ENCODE results near the gene MRPS18B.
A peak's percentile ranks its signal among the peaks of the same experiment; 100 is the strongest.

Gene MRPS18B

DNA sequence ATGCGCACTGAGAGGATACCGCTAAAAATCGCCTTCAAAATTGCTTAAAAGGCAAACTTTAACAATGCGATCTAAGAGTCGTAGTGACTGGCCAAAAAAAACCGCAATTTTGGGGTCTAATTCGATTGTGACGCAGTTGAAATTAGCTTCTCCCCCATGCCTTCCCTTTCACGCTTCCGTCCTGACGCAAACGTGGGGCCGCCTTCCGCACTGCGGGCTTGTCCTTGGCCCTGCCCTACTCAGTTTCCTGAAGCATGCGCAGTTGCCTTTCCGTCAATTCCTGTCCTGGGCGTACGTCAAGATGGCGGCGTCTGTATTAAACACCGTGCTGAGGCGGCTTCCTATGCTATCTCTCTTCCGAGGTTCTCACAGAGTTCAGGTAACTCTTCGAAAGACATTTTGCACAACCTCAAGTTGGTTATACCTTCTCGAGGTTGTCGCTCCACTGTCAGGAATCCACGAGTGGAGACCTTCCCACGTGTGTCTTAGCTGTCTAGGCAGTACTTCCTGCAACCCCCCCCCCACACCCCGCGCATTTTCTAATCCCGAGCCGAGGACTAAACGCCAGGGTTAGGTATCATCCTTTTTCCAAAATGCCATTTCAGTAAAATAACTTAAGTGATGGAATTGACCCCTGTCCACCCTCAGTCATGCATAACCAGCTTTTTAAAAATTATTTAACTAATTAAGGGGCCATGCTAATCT is at the start of gene MRPS18B:
TSS of gene MRPS18B (plus strand) at position 276 of the 705 bp plus-strand sequence. CDS start at position 302, 26 bp downstream.
- DNase-seq, result peak; percentile 98

DNA sequence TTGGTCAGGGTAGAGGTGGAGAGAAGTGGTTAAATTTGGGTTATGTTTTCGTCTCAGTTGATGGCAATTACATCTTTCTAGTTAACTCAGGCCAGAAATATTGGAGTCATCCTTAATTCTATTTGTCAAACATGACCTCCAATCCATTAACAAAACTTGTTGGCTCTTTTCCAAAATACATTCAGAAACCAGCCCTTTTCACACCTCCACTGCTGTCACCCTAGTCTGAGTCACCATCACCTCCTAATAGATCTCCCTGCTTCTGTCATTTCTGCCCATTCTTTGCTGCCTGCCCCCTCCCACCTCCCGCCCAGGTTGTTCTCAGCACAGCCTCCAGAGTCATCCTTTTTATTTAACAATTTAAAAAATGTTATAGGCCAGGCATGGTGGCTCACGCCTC is 49.4 kb upstream of the MRPS18B start:
- peak; percentile 66 for DNase-seq

DNA sequence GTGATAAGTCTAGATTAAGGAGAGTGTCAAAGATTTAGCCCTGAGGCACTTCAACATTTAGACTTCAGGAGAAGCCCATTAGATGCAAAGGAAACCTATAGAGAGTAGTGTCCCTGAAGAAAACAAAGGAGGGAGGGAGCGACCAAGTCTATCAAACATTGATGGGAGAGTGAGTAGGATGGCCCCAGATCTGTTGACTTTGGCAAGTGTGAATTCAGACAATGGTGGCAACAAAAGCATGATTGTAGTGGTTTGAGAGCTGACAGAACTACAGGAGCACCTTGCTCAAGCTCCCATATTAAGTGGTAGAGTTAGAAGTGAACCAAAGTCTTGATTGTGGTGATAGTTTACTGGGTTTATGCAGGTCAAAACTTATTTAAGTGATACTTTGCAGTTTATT is 47.4 kb upstream of the MRPS18B start:
- DNase-seq, result no peak

- no peak for DNase-seq
Observed at GRCh38 chr6:30570740-30571074, 46.9 kb upstream of the MRPS18B start.

DNA sequence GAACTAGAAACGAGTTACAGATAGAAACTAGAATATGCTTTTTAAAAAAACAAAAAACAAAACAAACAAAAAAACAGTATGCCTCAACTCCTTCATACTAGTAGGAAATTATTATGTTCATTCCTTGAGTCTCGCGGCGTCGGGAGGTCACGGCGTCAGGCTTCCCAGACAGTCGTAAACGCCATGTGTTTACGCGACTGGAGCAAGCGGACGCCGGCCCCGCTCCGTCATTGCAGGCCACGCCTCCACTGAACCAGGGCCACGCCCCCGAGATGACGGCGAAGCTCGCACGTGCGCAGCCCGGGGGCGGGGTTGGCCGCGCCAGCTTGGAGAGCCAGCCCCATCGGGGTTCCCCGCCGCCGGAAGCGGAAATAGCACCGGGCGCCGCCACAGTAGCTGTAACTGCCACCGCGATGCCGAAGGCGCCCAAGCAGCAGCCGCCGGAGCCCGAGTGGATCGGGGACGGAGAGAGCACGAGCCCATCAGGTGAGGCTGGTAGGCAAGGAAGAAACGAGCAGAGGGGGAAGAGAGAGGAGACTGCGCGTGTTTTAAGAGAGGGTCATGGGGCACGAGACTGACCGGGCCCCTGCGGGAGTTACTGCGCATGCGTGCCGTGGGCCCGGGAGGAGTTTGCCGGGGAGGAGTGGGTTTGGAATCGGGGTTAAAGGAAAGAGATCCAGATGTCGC is 46.4 kb upstream of the MRPS18B start, which contains the start of gene ABCF1:
TSS of gene ABCF1 (plus strand) at position 368 of the 687 bp plus-strand sequence. CDS start at position 414, 46 bp downstream.
- peak; percentile 98 for DNase-seq

- DNase-seq, result no peak
Observed at GRCh38 chr6:30571762-30572082, 45.9 kb upstream of the MRPS18B start.

GRCh38 chr6:30572148-30572547 is 45.5 kb upstream of the MRPS18B start:
- no peak for DNase-seq

DNA sequence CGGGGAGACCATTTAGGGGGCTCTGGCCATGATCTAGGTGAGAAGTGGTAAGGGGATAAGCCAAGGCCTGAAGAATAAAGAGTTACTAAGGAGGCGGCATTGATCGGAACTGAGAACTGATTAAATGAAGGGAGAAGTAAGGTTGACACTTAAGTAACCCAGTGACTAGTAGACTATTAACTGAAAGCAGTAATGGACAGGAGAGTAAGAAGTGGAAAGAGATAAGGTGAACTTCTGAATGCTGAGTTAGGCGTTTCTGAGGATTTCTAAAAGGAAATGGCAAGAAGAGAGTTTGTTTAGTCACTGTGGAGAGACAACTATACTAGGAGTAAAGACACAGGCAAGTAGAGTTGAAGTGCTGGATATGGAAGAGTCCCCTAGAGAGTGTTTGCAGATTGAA is 44.5 kb upstream of the MRPS18B start:
- no peak for DNase-seq

DNA sequence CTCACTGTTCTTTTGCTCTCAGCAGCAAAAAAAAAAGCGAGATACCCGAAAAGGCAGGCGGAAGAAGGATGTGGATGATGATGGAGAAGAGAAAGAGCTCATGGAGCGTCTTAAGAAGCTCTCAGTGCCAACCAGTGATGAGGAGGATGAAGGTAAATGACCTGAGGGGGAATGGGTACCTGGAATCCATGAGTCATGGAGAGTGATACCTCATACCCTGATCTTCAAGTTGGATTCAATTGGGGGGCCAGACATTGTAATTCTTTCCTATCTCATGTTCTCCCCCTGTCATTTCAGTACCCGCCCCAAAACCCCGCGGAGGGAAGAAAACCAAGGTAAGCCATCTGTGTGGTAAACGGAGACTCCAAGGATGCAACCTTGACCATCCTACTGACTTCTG is 39.6 kb upstream of the MRPS18B start:
- no peak for DNase-seq

GRCh38 chr6:30583921-30584320 is 33.7 kb upstream of the MRPS18B start:
- no peak for DNase-seq

GRCh38 chr6:30589754-30590358 is 27.8 kb upstream of the MRPS18B start:
- DNase-seq, result no peak

- no peak for DNase-seq
Observed at GRCh38 chr6:30590509-30590908, 27.1 kb upstream of the MRPS18B start.

- no peak for DNase-seq
Observed at GRCh38 chr6:30591008-30591407, 26.6 kb upstream of the MRPS18B start.

DNA sequence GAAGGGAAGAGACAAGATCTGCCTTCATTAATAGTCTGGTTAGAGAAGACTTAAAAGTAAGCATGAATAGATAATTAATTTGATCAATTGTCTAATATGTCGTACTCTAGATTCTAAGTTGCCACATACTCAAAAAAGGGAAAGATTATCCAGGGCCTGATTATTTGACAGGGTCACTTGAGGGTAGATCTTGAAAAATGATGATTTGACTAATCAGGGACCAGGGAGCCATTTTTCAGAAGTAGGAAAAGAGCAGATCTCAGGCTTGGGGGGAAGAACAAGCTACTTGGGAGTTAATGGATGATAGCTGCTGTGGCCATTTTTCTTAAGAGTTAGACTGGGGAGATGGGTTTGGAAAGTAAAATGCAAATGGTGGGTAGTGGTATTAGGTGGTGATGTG is 25.4 kb upstream of the MRPS18B start:
- no peak for DNase-seq

DNA sequence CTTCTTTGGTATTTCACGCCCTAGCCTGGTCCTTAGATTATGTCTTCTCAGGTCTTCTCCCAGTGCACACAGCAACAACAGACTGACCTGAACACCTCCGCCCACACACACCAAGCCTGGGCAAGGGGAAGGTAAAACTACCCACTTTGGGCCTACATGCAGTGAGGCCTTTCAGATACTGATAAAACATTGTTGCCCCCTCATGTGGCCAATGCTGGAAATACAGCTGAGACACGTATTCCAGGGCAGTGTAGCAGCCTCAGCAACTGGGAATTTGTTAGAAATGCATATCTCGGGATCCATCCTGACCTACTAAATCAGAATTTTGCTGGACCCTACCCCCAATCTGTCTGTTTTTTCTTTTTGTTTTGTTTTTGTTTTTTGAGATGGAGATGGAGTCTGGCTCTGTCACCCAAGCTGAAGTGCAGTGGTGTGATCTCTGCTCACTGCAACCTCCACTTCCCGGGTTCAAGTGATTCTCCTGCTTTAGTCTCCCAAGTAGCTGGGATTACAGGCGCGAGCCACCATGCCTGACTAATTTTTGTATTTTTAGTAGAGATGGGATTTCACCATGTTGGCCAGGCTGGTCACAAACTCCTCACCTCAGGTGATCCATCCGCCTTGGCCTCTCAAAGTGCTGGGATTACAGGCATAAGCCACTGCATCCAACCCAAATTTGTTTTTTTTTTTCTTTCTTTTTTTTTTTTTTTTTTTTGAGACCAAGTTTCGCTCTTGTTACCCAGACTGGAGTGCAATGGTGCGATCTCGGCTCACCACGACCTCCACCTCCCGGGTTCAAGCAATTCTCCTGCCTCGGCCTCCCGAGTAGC is 20.1 kb upstream of the MRPS18B start:
- peak; percentile 68 for DNase-seq

DNA sequence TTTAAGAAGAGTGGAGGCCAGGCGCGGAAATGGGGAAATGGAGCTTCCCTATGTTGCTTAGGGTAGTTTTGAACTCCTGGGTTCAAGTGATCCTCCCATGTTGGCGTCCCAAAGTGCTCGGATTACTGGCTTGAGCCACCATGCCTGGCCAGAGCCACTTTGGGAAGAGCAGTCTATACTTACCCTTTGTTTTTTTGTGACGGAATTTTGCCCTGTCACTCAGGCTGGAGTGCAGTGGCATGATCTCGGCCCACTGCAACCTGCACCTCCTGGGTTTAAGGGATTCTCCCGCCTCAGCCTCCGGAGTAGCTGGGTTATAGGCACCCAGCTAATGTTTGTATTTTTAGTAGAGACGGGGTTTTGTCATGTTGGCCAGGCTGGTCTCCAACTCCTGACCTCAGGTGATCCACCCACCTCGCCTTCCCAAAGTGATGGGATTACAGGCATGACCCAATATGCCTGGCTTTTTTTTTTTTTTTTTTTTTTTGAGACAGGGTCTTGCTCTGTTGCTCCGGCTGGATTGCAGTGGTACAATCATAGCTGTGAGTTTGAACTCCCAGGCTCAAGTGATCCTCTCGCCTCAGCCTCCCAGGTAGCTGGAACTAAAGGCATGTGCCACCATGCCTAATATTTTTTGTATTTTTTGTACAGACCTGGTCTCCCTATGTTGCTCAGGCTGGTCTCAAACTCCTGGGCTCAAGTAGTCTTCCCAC is 18.6 kb upstream of the MRPS18B start:
- no peak for DNase-seq

DNA sequence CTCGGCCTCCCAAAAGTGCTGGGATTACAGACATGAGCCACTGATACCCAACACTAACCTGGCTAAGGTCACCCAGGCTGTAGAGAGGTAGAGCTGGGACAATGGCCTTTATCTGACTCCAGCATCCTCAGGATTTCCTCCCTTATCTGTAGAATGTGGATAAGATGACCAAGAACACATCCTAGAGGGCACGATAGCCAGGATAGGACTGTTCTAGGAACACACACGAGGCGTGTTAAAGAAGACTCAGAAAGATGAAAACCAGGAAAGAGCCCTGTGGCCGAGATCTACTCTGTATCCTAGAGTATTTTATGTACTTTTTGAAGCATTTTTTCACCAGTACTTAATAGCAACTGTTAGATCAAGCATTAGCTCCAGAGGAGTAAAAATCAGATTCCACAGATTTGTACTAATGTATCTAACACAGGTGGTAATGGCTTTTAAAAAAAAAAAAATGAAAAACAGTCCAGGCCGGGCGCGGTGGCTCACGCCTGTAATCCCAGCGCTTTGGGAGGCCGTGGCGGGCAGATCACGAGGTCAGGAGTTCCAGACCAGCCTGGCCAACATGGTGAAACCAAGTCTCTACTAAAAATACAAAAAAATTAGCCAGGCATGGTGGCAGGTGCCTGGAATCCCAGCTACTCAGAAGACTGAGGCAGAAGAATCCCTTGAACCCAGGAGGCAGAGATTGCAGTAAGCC is 17.9 kb upstream of the MRPS18B start:
- DNase-seq, result no peak

- DNase-seq, result no peak
Observed at GRCh38 chr6:30600451-30600961, 17.1 kb upstream of the MRPS18B start.

DNA sequence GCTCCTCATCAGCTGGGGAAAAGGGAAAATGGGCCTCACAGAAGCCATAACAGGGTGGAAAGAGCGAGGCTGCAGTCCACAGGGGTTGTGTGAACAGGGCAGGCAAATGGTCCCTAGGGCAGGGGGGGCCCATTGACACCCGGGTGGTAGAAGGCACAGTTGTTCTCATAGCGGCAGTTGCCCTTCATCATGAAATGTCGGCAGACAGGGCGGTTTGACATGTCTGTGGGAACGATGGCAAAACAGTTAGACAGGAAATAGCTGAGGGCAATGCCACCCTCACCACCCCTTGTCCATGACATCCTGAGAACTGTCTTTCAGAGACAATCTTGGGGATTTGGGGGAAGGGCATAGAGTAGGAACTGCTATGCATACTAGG is 16.2 kb upstream of the MRPS18B start:
- DNase-seq, result no peak

GRCh38 chr6:30601815-30602641 is 15.6 kb upstream of the MRPS18B start:
- DNase-seq, result no peak

GRCh38 chr6:30603961-30604360 is 13.7 kb upstream of the MRPS18B start:
- DNase-seq, result no peak

All from stimulated activated naive CD4-positive, alpha-beta T cell treated with Interleukin-2 at 50 U/mL for 16 hours (primary cell).